Measurements from ENCODE around the gene KIR2DL3.
"Not testable (repeated sequence)": the region's sequence is repeated elsewhere in the genome, so short reads cannot be mapped to it uniquely, and the experiment has no call there.

The KIR2DL3 gene

DNA sequence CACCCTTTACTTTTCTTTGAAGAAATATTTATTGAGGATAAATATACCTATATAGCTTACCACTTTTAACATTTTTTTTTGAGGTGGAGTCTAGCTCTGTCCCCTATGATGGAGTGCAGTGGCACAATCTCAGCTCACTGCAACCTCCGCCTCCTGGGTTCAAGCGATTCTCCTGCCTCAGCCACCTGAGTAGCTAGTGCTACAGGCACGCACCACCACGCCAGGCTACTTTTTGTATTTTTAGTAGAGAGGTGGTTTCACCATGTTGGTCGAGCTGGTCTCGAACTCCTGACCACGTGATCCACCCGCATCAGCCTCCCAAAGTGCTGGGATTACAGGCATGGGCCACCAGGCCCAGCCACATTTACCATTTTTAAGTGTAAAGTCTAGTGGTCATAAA lies 37.5 kb downstream of the KIR2DL3 start:
- H3K4me3 ChIP-seq (ENCODE audit: low read depth, low read length); DNase-seq (ENCODE audit: low read depth): not testable (repeated sequence)

DNA sequence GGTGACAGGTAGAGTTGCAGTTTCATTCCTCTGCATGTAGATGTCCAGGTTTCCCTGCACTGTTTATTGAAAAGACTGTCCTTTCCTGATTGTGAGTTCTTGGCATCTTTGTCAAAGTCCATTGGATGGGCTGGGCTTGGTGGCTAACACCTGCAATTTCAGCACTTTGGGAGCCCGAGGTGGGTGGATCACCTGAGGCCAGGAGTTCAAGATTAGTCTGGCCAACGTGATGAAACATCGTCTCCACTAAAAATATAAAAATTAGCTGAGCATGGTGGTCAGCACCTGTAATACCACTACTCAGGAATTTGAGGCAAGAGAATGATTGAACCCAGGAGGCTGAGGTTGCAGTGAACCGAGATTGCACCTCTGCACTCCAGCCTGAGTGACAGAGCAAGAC lies 39.5 kb downstream of the KIR2DL3 start:
- not testable (repeated sequence) for DNase-seq (ENCODE audit: low read depth)

DNA sequence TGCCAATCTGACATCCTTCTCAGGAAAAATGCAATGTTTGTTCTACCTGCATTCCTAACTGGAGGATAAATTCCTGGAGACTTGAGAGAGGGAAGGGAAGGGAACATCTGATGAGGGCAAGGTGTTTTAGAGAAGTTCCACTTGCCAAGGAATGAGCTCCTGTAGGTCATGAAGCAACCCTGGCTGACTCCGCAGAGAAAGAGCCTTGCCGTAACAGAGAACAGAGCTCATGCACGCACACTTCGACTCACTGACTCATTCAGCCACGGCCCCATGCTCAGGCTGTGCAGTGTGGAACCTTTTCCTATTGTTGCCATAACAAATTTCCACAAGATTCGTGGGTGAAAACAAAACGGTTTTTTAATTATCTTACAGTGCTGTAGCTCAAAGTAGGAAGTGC lies 40.6 kb downstream of the KIR2DL3 start:
- not testable (repeated sequence) for DNase-seq (ENCODE audit: low read depth)

More for the DNA sequence above, 39.5 kb downstream of the KIR2DL3 start:
- H3K4me3 ChIP-seq (ENCODE audit: low read depth, low read length) = not testable (repeated sequence)

DNA sequence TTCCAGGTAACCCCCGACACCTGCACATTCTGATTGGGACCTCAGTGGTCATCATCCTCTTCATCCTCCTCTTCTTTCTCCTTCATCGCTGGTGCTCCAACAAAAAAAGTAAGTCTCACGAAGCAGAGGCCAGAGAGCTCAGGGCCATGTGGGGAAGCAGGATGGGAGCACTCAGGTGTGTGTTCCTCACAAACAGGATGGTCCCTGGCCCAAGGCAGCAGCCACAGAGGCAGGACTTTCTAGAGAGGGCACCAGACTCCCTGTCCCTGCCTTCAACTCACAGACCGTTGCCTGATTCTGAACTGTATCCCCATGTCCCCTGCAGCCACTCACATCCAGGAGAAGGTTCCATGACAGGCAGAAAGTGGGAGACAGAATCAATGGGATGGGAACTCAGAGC lies 44.6 kb downstream of the KIR2DL3 start:
- DNase-seq (ENCODE audit: low read depth); H3K4me3 ChIP-seq (ENCODE audit: low read depth, low read length): not testable (repeated sequence)

More for the DNA sequence above, 40.6 kb downstream of the KIR2DL3 start:
- H3K4me3 ChIP-seq (ENCODE audit: low read depth, low read length) = not testable (repeated sequence)

DNA sequence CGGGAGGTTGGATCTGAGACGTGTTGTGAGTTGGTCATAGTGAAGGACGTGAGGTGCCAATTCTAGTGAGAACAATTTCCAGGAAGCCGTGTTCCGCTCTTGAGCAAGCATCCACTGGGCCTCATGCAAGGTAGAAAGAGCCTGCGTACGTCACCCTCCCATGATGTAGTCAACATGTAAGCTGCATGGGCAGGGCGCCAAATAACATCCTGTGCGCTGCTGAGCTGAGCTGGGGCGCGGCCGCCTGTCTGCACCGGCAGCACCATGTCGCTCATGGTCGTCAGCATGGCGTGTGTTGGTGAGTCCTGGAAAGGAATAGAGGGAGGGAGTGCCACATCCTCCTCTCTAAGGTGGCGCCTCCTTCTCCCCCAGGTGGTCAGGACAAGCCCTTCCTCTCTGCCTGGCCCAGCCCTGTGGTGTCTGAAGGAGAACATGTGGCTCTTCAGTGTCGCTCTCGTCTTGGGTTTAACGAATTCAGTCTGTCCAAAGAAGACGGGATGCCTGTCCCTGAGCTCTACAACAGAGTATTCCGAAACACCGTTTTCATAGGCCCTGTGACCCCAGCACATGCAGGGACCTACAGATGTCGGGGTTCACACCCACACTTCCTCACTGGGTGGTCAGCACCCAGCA lies 47.9 kb downstream of the KIR2DL3 start:
- H3K4me3 ChIP-seq (ENCODE audit: low read depth, low read length); DNase-seq (ENCODE audit: low read depth): not testable (repeated sequence)

DNA sequence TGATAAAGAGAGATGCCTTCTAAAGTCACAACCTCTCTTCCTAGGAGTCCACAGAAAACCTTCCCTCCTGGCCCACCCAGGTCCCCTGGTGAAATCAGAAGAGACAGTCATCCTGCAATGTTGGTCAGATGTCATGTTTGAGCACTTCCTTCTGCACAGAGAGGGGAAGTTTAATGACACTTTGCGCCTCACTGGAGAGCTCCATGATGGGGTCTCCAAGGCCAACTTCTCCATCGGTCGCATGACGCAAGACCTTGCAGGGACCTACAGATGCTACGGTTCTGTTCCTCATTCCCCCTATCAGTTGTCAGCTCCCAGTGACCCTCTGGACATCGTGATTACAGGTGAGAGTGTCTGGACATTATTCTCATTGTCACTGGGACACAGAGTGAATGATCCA lies 49.8 kb downstream of the KIR2DL3 start:
- not testable (repeated sequence) for H3K4me3 ChIP-seq (ENCODE audit: low read depth, low read length)
- peak; percentile 68 for DNase-seq (ENCODE audit: low read depth)

DNA sequence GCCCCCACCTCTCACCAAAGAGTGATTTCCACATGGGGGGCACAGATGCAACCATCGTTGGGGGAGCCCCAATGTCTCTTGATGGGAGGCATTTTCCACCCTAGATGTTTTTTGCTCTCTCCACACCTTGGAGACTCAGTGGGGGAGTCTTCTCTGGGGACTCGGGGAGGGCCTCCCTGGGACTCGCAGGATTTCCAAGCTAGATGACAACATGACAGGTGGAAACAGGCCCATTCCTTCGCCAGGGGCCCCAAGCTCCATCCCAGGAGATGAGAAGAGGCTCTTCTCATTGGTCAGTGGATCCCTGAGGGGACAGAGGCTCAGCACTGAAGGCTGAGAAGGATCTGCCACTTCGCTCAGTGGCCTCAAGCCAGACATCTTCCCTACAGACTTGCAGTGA lies 52.4 kb downstream of the KIR2DL3 start:
- DNase-seq (ENCODE audit: low read depth) = no peak
- TF ChIP-seq POLR2A (IDR thresholded peaks at IDR 0.05; ENCODE audit: extremely low read depth, insufficient read length) (no peak), MYC (IDR thresholded peaks at IDR 0.05; ENCODE audit: low read depth, low read length) (no peak)
- TF ChIP-seq, protein P1, sequence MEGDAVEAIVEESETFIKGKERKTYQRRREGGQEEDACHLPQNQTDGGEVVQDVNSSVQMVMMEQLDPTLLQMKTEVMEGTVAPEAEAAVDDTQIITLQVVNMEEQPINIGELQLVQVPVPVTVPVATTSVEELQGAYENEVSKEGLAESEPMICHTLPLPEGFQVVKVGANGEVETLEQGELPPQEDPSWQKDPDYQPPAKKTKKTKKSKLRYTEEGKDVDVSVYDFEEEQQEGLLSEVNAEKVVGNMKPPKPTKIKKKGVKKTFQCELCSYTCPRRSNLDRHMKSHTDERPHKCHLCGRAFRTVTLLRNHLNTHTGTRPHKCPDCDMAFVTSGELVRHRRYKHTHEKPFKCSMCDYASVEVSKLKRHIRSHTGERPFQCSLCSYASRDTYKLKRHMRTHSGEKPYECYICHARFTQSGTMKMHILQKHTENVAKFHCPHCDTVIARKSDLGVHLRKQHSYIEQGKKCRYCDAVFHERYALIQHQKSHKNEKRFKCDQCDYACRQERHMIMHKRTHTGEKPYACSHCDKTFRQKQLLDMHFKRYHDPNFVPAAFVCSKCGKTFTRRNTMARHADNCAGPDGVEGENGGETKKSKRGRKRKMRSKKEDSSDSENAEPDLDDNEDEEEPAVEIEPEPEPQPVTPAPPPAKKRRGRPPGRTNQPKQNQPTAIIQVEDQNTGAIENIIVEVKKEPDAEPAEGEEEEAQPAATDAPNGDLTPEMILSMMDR (IDR thresholded peaks at IDR 0.05; ENCODE audit: low read depth, low read length) = no peak
- TF ChIP-seq, protein P2, sequence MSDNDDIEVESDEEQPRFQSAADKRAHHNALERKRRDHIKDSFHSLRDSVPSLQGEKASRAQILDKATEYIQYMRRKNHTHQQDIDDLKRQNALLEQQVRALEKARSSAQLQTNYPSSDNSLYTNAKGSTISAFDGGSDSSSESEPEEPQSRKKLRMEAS (IDR thresholded peaks at IDR 0.05; ENCODE audit: low read depth, low read length) = no peak
- no peak overlapping the region for H3K4me3 ChIP-seq (ENCODE audit: low read depth, low read length)

DNA sequence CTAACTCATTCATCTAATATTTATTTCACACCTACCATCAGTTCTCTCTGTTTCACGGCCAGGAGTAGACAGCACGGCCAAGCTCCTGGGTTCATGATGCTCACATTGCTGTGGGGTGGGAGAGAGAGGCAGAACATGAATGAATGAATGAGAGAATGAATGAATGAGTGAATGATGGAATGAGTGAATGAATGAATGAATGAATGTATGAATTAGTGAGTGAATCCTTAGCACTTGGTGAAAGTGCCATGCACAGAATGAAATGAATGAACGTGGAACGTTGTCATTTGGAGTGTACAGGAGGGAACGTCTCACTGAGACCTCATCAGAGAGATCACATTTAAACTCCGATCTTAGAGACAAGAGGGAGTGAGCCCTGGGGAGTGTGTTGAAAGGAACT lies 53.2 kb downstream of the KIR2DL3 start:
- TF ChIP-seq, protein P2 (IDR thresholded peaks at IDR 0.05; ENCODE audit: low read depth, low read length) = no peak
- TF ChIP-seq, protein P1 (IDR thresholded peaks at IDR 0.05; ENCODE audit: low read depth, low read length) = no peak
- no peak for TF ChIP-seq POLR2A (IDR thresholded peaks at IDR 0.05; ENCODE audit: extremely low read depth, insufficient read length)
- no peak for TF ChIP-seq MYC (IDR thresholded peaks at IDR 0.05; ENCODE audit: low read depth, low read length)
- no peak overlapping the region for H3K4me3 ChIP-seq (ENCODE audit: low read depth, low read length)
- no peak for DNase-seq (ENCODE audit: low read depth)

DNA sequence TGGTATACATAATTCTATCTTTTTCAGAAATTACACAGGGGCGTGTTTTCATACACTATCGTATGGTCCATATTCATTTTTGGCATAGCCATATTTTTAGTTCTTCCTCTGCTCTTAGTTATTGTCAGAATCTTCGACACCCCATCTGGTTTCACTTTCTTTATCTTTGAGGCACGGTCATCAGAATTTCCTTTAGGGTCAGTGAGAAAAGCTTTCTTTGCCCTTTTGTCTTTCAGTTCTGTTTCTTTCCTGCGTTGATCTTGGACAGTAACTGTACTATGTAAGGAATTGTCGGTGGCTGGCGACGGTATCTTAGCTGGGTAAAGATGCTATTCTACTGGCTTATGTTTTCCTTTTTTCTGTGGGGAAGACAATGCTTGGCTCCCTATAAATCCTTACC lies 54.5 kb downstream of the KIR2DL3 start:
- peak overlapping the region; percentile 21 for H3K4me3 ChIP-seq (ENCODE audit: low read depth, low read length)
- TF ChIP-seq MYC (IDR thresholded peaks at IDR 0.05; ENCODE audit: low read depth, low read length) (no peak), POLR2A (IDR thresholded peaks at IDR 0.05; ENCODE audit: extremely low read depth, insufficient read length) (no peak)
- TF ChIP-seq, protein P2 (IDR thresholded peaks at IDR 0.05; ENCODE audit: low read depth, low read length) = no peak
- TF ChIP-seq, protein P1 (IDR thresholded peaks at IDR 0.05; ENCODE audit: low read depth, low read length) = no peak
- peak; percentile 12 for DNase-seq (ENCODE audit: low read depth)
